ENCODE measurements around the gene LRRC74A.
"Not testable (repeated sequence)": the region's sequence is repeated elsewhere in the genome, so short reads cannot be mapped to it uniquely, and the experiment has no call there.

The LRRC74A gene

DNA sequence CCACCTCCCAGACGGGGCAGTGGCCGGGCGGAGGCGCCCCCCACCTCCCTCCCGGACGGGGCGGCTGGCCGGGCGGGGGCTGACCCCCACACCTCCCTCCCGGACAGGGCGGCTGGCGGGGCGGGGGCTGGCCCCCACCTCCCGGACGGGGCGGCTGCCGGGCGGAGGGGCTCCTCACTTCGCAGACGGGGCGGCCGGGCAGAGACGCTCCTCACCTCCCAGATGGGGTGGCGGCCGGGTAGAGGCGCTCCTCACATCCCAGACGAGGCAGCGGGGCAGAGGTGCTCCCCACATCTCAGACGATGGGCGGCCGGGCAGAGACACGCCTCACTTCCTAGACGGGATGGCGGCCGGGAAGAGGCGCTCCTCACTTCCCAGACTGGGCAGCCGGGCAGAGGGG, 71.8 kb downstream of the LRRC74A start:
- not testable (repeated sequence) for DNase-seq

DNA sequence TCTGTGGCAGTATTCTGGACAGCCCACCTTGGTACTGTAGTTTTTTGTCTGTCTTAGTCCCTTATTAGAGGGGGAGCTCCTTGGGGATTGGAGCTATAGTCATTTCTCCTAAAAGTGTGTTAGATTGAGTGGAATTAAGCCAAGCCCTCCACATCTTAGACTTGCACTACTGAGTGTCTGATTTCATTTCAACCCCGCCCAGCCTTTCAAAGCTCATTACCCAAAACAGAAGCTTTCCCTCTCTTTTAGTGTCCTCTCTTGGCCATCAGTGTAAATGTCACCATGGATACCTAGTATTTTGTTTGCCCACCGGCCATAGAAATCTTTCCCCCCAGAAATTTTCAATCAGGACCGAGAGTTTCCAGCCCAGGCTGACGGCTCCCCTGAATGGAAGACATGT, 74.5 kb downstream of the LRRC74A start:
- DNase-seq = no peak

DNA sequence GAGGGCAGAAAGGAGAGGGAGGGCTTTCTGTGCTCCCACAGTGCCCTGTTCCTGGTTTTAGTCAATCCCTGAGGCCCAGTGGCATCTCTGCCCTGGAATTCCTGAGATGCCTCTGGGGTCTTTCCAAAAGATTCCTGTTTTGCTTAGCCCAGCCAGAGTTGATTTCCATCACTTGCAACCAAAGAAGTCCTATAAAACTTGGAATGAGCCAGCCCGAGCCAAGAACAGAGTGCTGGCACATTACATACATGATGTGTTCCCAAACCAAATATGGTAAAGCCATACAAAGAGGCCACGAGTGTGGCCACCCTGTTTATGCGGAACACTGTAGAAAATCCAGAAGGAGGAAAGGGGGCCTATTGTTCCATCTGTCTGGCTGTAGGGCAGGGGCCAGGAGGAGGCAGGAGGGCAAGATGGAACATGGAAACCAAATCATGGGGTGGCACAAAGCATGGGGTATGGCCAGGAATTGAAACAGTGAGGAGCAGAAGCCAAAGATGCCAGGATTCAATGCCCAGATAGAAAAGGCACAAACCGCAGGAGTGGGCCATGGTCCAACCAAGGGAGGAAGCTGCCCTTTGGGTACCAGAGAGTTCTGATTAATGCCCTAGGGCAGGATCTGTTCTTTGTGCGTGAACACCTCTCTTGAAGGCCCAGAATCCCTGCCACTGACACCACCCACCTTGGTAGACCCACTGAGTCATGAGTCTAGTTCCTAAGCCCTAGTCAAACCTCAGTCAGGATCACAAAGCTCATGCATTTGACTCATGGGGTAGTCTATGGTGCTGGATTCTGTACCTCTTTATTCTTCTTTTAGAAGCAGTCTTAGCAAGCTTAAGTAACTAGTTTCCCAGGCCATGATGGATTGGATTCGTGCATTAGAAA, 75.2 kb downstream of the LRRC74A start:
- no peak for DNase-seq

DNA sequence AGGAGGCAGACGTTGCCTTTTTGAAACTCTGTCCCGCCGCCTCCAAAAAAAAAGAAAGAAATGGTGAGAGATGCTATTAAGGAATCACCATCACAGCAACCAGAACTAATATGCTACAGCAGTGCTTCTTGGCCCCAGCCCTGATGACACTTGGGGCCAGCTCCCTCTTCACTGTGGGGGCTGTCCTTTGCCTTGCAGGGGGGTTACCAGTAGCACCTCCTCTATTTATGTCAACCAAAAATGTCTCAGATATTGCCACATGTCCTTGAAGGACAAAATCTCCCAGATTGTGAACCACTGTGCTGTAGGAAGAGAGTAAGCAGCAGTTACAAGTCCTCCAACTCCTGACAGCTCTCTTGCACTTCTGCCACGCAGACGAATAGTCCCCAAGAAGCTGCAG, 76.4 kb downstream of the LRRC74A start:
- DNase-seq = no peak

DNA sequence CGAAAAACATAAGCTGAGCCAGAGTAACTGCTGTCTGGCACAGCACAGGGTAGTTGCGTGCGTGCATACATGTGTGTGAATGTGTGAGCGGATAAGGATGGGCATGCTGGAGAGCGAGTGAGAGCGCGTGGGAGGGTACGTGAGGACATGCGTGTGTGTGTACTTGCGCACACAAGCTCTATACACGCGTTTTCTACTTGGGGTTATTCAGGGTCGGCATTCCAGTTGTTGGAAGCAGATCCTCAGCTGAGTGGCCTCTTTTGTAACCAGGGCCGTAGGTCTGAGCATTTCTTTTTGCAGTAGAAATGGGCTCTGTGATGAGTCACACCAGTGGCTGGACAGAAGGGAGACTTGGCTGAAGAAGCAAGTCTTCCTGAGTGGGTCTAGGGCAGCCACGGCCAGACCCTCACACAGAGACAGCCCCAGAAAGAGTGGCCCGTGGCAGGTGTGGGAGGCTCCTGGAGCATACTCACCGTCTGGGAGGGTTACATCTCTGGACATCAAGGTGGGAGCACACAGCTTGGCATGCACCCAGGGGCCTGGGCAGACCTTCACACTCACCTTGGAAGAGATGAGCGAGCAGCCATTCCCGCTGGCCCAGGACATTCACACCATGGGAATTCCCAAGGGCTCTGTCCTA, 78.0 kb downstream of the LRRC74A start:
- no peak for DNase-seq

DNA sequence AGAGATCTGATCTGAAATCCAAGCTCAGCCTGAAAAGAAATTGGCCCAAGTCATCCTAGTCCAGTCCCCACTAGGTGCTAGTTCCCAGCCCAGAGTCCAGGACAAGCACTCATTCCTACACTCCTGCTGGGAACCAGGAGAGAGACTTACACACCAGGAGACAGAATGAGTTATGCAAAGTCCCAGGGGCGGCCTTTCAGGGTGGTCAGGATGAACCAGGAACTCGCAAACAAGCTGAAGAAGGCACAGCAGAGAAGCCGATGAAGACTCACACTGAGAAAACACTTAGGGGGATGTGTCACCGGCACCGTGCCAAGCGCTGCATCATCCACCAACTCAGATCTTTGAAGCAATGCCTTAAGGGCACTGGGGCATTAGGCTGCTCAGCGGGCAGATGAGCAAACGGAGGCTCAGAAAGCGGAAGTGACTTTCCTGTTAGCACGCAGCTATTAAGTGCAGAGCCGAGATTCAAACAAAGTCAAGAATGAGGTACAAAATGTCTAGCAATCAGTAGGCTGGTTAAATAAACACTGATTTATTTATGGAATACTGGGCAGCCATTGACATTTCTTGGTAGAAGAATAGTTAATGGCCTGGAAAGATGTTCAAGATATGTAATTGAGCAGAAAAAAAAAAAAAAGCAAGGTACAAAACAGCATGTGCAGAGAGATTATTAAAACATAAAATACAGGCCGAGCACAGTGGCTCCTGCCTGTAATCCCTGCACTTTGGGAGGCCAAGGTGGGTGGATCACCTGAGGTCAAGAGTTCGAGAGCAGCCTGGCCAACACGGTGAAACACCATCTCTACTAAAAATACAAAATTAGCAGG, 78.7 kb downstream of the LRRC74A start:
- peak; percentile 67 for DNase-seq

DNA sequence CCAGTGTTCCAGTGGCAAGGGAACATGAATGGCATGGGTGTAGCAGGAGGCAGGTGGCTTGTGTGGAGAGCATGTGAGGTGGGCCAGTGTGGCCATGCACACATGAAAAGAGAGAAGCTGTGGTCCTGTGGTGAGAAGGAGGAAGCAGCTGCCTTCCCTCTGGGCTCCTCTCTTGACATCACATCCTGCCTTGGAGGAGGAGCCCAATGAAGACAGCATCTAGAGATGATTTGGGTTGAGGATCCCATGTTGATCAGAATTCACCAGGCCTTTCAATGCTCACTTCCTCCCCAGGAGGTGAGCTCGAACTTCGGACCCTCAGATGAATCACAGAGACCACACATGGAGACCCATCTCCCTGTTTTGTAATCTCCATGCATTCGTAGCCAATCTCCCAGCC, 82.6 kb downstream of the LRRC74A start:
- no peak for DNase-seq

DNA sequence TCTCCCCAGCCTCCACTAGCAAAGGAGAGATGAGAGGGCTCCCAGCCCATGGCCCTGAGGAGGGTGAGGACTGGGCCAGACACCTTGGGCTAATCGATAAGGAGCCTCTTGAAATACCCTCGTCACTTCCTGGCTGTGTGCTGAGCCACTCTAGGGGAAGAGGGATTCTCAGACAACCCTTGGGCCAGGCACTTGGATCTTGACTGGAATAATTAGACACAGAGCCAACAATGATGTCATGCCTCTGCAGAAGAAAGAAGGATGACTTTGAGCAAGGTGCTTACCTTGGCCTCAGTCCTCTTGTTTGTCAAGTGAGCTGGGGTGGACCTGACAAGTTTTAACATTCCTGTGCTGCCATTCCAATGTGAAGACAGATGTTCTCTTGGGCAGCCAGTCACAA, 83.1 kb downstream of the LRRC74A start:
- no peak for DNase-seq

DNA sequence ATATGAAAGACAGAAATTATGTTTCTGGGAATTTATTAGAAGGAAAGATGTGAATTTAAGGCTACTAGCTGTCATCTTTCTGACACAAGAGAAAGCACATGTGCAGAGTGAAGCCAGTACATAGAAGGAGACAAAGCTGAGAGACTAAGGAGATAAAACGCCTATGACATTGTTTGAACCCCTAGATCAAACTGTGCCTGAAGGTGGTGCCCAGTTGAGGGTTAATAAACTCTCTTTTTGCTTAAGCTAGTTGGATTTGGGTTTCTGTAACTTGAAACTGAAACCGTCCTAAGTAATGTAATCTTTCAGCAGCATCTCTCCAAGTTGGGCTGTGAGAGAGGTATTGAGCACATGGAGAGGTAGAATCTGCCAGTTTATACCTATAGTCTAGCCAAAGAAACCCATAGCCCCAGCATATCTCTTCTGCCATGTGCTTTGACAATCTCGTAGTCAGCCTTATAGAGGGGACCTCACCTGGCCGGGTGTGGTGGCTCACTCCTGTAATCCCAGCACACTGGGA, 84.2 kb downstream of the LRRC74A start:
- no peak for DNase-seq

DNA sequence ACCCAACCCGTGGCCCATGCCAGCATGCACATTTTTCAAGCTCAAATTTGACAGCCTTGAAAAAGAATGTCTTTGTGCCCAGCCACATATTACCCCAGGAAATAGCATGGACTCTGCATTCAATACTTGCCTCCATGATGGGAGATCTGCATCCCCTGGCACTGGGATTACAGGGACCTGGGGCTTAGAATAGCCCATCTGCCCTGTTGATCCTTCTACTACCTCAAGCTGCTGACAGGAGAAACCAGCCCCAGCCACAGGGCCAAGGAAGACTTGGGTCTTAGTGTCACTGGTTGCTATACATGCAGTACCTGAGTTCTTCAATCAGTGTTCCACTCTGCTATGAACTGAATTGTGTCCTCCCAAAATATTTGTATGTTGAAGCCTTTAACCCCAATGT, 85.3 kb downstream of the LRRC74A start:
- DNase-seq = no peak

DNA sequence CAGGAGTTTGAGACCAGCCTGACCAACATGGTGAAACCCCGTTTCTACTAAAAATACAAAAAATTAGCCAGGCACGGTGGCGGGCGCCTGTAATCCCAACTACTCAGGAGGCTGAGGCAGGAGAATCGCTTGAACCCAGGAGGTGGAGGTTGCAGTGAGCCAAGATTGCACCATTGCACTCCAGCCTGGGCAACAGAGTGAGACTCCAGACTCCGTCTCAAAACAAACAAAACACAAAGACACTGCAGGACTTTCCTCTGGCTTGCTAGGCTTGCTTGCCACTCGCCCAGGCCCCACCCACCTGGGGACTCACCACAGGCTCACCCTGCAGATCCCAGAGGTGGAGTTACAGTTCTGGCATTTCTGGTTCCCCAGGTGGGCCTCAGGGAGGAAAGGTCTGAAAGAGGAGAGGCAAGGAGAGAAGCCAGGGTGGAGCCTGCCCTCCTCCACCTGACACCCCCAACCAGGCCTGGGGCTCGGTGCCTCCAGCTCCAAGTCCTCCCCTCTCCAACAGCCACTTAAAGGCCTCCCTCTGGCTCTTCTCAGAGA, 88.4 kb downstream of the LRRC74A start:
- not testable (repeated sequence) for DNase-seq

DNA sequence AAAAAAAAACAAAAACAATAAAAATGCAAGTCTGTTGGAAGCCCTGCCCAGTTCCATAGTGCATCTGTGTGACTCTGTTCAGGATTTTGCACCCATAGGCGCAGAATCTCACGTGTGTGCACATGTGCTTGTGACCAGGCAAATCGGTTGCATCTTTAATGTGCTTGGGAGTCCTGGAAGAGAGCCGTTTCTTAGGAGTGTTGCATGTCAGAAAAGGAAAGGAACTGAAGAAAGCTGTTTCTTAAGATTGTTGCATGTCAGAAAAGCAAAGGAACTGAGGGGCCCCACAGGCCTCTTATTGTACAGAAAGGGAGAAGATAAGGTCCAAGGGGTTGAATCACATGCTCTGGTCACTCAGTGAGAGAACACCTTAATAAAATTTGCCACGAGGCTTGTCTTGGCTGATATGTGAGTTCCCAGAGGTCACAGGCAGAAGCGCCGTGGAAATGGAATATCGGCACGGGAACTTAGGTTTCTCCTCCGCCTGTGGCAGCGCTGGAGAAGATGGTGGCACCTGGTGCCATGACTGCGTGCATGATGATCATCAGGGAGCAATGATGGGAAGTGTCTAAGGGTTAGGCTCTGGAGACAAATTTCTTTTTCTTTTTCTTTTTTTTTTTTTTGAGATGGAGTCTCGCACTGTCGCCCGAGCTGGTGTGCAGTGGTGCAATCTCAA, 90.0 kb downstream of the LRRC74A start:
- no peak for DNase-seq

DNA sequence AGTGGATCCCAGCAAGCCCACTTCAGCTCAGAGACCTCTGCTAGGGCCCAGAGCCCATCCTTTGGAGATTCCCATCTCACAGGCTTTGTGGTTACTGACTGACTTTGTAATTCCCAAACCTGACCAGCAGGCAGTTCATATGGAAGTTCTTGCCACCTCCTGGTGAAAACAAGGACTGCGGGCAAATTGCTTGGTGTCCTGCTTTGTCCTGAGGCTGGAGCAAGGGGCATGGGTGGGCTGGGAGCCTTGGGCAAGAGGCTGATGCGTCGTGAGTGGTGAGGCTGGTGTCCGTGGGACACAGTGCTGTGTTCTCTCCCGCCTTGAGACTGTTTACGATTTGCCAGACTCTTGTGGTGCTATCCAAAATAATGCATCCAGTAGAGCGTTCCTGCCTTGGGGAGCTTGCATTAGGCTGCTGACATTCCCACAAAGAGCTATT, 91.0 kb downstream of the LRRC74A start:
- DNase-seq = no peak

DNA sequence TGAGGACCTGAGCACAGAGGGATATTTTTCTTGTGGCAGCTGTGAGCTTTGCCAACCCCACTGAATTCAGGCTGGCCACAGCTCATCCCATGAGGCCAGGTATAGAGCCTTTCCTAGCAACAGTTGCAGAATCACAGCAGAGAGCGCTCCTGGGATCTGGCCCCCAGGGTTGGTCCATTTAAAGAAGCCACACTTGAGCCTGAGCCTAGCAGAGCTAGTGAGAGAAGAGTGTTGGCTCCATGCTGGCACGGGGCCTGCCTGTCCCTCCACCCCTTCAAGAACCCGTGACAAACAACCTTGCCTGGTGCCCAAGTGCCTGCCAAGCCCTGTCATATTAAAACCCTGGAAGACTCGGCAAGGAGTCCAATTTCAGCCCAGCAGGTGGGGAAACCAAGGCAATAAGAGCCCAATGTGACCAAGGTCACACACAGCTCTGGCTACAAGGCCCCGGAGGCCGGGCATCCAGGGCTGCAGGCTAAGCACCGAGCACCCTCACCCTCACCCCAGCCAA, 91.6 kb downstream of the LRRC74A start:
- no peak for DNase-seq

DNA sequence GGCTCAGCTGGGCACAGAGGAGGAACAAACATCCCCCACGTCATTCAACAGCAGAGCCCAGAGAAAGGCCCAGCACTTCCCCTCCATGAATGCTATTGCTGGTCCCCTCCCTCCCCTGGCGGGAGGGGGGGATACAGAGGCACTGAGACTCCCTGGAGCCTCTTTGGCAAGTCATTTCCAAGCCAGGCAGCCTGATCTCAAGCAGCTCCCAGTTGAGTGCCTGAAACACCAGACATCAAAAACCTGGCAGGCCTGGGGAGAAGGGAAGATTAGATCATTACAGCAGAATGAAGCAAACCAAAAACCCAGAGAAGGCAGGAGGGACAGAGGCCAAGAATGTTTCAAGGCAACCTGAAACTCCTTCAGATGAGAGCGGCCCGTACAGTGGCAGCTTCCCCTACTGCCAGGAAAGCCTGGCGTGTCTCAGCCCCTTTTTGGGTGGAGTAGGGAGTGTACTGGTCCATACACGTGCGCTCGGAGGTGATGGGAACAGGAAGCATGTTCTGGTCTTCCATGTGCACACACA, 92.1 kb downstream of the LRRC74A start:
- DNase-seq = no peak

DNA sequence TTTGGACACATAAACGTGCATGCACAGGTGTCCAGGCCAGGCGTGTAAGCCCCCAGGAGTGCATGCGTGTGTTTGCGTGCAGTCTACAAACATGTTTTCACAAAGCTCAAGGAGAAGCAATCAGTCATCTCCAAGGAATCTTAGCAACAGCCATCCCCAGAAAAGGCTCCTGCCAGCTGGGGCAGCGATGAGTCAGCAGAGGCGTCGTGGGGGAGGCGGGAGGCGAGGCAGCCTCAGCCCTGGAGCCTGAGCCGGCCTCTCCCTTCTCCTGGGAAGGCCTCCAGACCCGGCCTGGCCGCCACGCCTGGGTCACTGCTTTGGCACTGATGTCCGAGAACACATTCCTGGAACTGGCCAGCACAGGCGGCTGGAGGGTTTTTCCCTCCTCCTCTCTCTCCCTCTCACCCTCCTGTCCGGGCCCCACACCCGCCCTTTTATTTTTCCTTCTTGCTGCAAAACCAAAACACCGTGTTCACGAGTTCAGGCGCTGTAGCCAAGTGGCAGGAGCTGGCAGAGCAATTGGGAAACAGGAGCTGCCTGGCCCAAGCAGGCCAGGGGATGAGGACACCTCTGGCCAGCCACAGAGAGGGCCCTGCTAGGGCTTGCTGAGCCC, 92.7 kb downstream of the LRRC74A start:
- DNase-seq = no peak

All from activated CD4-positive, alpha-beta T cell treated with anti-CD3 and anti-CD28 coated beads for 1 hour (primary cell).